Measurements from ENCODE around the gene RSU1.

RSU1 gene

DNA sequence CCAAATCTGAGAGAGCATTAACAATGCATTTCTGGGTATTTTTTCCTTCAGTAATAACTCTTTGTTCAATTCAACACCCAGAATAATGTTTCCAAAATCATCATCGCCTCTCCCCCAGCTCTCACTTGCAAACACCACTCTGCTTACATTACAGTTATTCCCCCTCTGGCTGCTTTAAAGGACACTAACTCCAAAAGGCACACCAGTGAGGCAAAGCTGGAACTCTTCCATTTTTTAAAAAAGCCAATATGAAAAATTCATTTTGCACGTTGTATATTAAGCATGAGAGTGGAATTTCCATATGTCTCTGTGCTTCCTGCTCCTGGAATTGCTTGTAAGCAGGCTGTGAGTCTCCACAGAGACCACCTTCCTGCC lies 204.3 kb downstream of the RSU1 start:
- no peaks in the 10 kb centered on the region for H3K9me3 ChIP-seq (ENCODE audit: insufficient read depth, low read length, severe bottlenecking)
- ATAC-seq (ENCODE audit: insufficient read depth, low read depth) (no peak), DNase-seq (no peak)
- H3K4me3 ChIP-seq (ENCODE audit: low read depth in 1 of 2, low read length in 2 of 2) = no peak overlapping the region
- H3K27ac ChIP-seq (ENCODE audit: low read length) = no peak overlapping the region
- peaks cover 10% of the 10 kb centered on the region; the same call in 1 of the 2 replicates for H4K20me1 ChIP-seq (ENCODE audit: insufficient read depth, low read length)
- H3K4me2 ChIP-seq (ENCODE audit: insufficient read depth, low read length) = no peak overlapping the region
- TF ChIP-seq EZH2 (IDR thresholded peaks at IDR 0.05; ENCODE audit: borderline replicate concordance, low read depth, low read length, severe bottlenecking) = no peak
- TF ChIP-seq CTCF (IDR thresholded peaks at IDR 0.05; ENCODE audit: borderline replicate concordance, extremely low read depth, low read length, poor library complexity, severe bottlenecking) = no peak
- H3K4me1 ChIP-seq (ENCODE audit: insufficient read depth, low read length) = no peaks in the 10 kb centered on the region
- H2AFZ ChIP-seq (ENCODE audit: low read depth, low read length) = no peak overlapping the region
- no peak overlapping the region for H3K9ac ChIP-seq (ENCODE audit: low read depth, low read length)
- H3K36me3 ChIP-seq (ENCODE audit: insufficient read depth, low read length) = no peaks in the 10 kb centered on the region
- no peaks in the 10 kb centered on the region for H3K79me2 ChIP-seq (ENCODE audit: insufficient read depth, low read length)
- H3K27me3 ChIP-seq (ENCODE audit: insufficient read depth, low read length, poor library complexity) = no peaks in the 10 kb centered on the region

- H4K20me1 ChIP-seq (ENCODE audit: insufficient read depth, low read length) = peaks cover 10% of the 10 kb centered on the region; the same call in 1 of the 2 replicates
- H3K4me2 ChIP-seq (ENCODE audit: insufficient read depth, low read length) = no peak overlapping the region
- H3K9me3 ChIP-seq (ENCODE audit: insufficient read depth, low read length, severe bottlenecking) = no peaks in the 10 kb centered on the region
- H3K9ac ChIP-seq (ENCODE audit: low read depth, low read length) = no peak overlapping the region
- no peaks in the 10 kb centered on the region for H3K79me2 ChIP-seq (ENCODE audit: insufficient read depth, low read length)
- no peak overlapping the region for H3K4me3 ChIP-seq (ENCODE audit: low read depth in 1 of 2, low read length in 2 of 2)
- H3K4me1 ChIP-seq (ENCODE audit: insufficient read depth, low read length) = no peaks in the 10 kb centered on the region
- no peaks in the 10 kb centered on the region for H3K36me3 ChIP-seq (ENCODE audit: insufficient read depth, low read length)
- TF ChIP-seq CTCF (IDR thresholded peaks at IDR 0.05; ENCODE audit: borderline replicate concordance, extremely low read depth, low read length, poor library complexity, severe bottlenecking) (no peak), EZH2 (IDR thresholded peaks at IDR 0.05; ENCODE audit: borderline replicate concordance, low read depth, low read length, severe bottlenecking) (no peak)
- peak; percentile 74 for ATAC-seq (ENCODE audit: insufficient read depth, low read depth)
- H3K27me3 ChIP-seq (ENCODE audit: insufficient read depth, low read length, poor library complexity) = no peaks in the 10 kb centered on the region
- H3K27ac ChIP-seq (ENCODE audit: low read length) = no peak overlapping the region
- no peak overlapping the region for H2AFZ ChIP-seq (ENCODE audit: low read depth, low read length)
- peak; percentile 57 for DNase-seq
Observed at GRCh38 chr10:16612115-16612980, 204.9 kb downstream of the RSU1 start.

- H2AFZ ChIP-seq (ENCODE audit: low read depth, low read length) = no peak overlapping the region
- H3K9ac ChIP-seq (ENCODE audit: low read depth, low read length) = no peak overlapping the region
- H3K79me2 ChIP-seq (ENCODE audit: insufficient read depth, low read length) = no peaks in the 10 kb centered on the region
Observed at GRCh38 chr10:16611037-16611436, 206.2 kb downstream of the RSU1 start.

More at GRCh38 chr10:16611037-16611436, 206.2 kb downstream of the RSU1 start:
- H3K27ac ChIP-seq (ENCODE audit: low read length) = no peak overlapping the region
- no peak overlapping the region for H3K4me3 ChIP-seq (ENCODE audit: low read depth in 1 of 2, low read length in 2 of 2)
- ATAC-seq (ENCODE audit: insufficient read depth, low read depth) (no peak), DNase-seq (no peak)
- H3K4me2 ChIP-seq (ENCODE audit: insufficient read depth, low read length) = no peak overlapping the region
- no peak for TF ChIP-seq CTCF (IDR thresholded peaks at IDR 0.05; ENCODE audit: borderline replicate concordance, extremely low read depth, low read length, poor library complexity, severe bottlenecking)
- no peak for TF ChIP-seq EZH2 (IDR thresholded peaks at IDR 0.05; ENCODE audit: borderline replicate concordance, low read depth, low read length, severe bottlenecking)
- no peaks in the 10 kb centered on the region for H3K4me1 ChIP-seq (ENCODE audit: insufficient read depth, low read length)
- no peaks in the 10 kb centered on the region for H3K9me3 ChIP-seq (ENCODE audit: insufficient read depth, low read length, severe bottlenecking)
- H4K20me1 ChIP-seq (ENCODE audit: insufficient read depth, low read length) = peaks cover 10% of the 10 kb centered on the region; the same call in 1 of the 2 replicates
- H3K36me3 ChIP-seq (ENCODE audit: insufficient read depth, low read length) = no peaks in the 10 kb centered on the region
- no peaks in the 10 kb centered on the region for H3K27me3 ChIP-seq (ENCODE audit: insufficient read depth, low read length, poor library complexity)
